ENCODE results near the gene MYBPC2.

- no peak for TF ChIP-seq CTCF (IDR thresholded peaks at IDR 0.05)
- TF ChIP-seq POLR2A (IDR thresholded peaks at IDR 0.05) = no peak
Observed at GRCh38 chr19:50383001-50383851, 49.5 kb upstream of the MYBPC2 start.

Data from vagina (tissue), 2 donors.